Ishikawa (cell line): ENCODE results near the gene PCDHA12.

Source experiments
- CREB1 ChIP-seq: IDR thresholded peaks from 2 replicates; pipeline ENCODE4 v1.6.1; 2012; ENCODE audit warnings: low read depth
- EGR1 ChIP-seq: IDR thresholded peaks from 2 replicates; pipeline ENCODE4 v1.6.1; 2012
- EP300 ChIP-seq: IDR thresholded peaks from 2 replicates; pipeline ENCODE4 v1.6.1; 2012; ENCODE audit warnings: borderline replicate concordance
- FOXM1 ChIP-seq: IDR thresholded peaks from 2 replicates; pipeline ENCODE4 v1.6.1; 2012; ENCODE audit warnings: low read depth, borderline replicate concordance
- NFIC ChIP-seq: IDR thresholded peaks from 2 replicates; pipeline ENCODE4 v1.6.1; 2012
- RAD21 ChIP-seq: IDR thresholded peaks from 2 replicates; pipeline ENCODE4 v1.6.1; 2012; ENCODE audit warnings: low read depth
- REST ChIP-seq: IDR thresholded peaks from 2 replicates; pipeline ENCODE4 v1.6.1; 2012; ENCODE audit warnings: low read depth, mild to moderate bottlenecking
- TAF1 ChIP-seq: IDR thresholded peaks from 2 replicates; pipeline ENCODE4 v1.6.1; 2012; ENCODE audit warnings: low read depth, mild to moderate bottlenecking
- TCF12 ChIP-seq: IDR thresholded peaks from 2 replicates; pipeline ENCODE4 v1.6.1; 2012; ENCODE audit warnings: low read depth
- TEAD4 ChIP-seq: IDR thresholded peaks from 2 replicates; pipeline ENCODE4 v1.6.1; 2012

PCDHA12 gene

GRCh38 chr5:140916325-140916724 lies 41.2 kb downstream of the PCDHA12 start:
- no peak for TF ChIP-seq RAD21
- no peak for TF ChIP-seq TAF1
- TF ChIP-seq TEAD4 = no peak
- TF ChIP-seq EP300 = no peak

GRCh38 chr5:140923601-140924000 lies 48.5 kb downstream of the PCDHA12 start:
- TF ChIP-seq NFIC (no peak), TCF12 (no peak)

GRCh38 chr5:140925806-140926442 lies 50.8 kb downstream of the PCDHA12 start, which contains the start of gene PCDHAC1:
TSS of gene PCDHAC1 (plus strand) at chr5:140926299. CDS start at chr5:140926893, 594 bp downstream.
- TF ChIP-seq RAD21 = no peak
- no peak for TF ChIP-seq REST
- no peak for TF ChIP-seq EGR1
- TF ChIP-seq FOXM1 = no peak

GRCh38 chr5:140926443-140927227 lies 51.5 kb downstream of the PCDHA12 start:
- TF ChIP-seq CREB1 = no peak
- no peak for TF ChIP-seq FOXM1
- peak; percentile 36; the same call in 1 of the 2 replicates for TF ChIP-seq RAD21
- TF ChIP-seq TAF1 = no peak

GRCh38 chr5:140927228-140927573 lies 52.1 kb downstream of the PCDHA12 start:
- TF ChIP-seq REST (no peak), FOXM1 (no peak), RAD21 (no peak), NFIC (no peak)
